Right ventricle myocardium superior (tissue), 1 donor: Measurements from ENCODE around the gene CRYBB2. TPM values are rescaled to one million over a fixed set of nuclear protein-coding genes. Genes with fewer than 3 reads are reported as not detected.
"Not testable (repeated sequence)": the region's sequence is repeated elsewhere in the genome, so short reads cannot be mapped to it uniquely, and the experiment has no call there.

ENCODE experiments used
- ATAC-seq: fragments of 200-7000 bp; cut with Tn5 transposase; one replicate; pipeline ENCODE4 v1.9.1; 2020; ENCODE audit warnings: mild to moderate bottlenecking; ENCODE audit not compliant: poor library complexity
- DNase-seq: peaks from one replicate; pipeline ENCODE4 v3.0.0-alpha.2; 2020
- intact Hi-C: fragments of 100-400 bp; cut with DNase I; formaldehyde crosslinking; loops from one replicate; pipeline ENCODE4 v1.11.2; 2022
- total RNA-seq: library from RNA; stranded (reverse); fragmentation: NEBNext Ultra II Directional; extraction: Animal tissue kit (Norgen Biotek cat#: 25700); gene quantifications from one replicate; pipeline ENCODE4 v1.2.1, GENCODE V29; 2021
- donor health status: DM: no; HTN: yes; CAD: no; lungs with severe emphysema.

CRYBB2 gene
- total RNA-seq, 1 donor from 2014 or later = not detected

- intact Hi-C loops = no loop called here
- DNase-seq (no peak), ATAC-seq (no peak)
Observed at GRCh38 chr22:25219948-25220442, 556 bp downstream of the CRYBB2 start.

DNA sequence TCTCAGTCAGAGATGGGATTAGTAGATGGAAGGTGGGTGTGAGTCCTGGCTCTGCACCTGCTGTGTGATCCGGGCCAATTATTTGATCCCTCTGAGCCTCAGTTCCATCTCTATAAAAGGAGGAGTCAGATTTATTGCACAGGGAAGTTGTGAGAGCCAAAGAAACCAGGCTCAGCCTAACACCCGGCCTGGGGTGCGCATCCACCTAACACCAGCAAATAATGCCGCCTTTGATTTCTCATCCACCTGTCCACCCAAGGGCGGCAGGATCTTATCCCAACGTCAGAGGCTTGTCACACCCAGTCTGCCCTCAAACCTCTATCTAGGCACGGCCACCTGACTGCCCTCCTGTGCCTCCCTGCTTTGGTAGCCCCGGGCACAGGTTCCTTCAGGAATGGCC lies 2.4 kb downstream of the CRYBB2 start:
- DNase-seq (no peak), ATAC-seq (no peak)
- intact Hi-C loops = no loop called here

GRCh38 chr22:25223269-25223850 lies 3.9 kb downstream of the CRYBB2 start:
- ATAC-seq (no peak), DNase-seq (no peak)
- intact Hi-C loops = no loop called here

DNA sequence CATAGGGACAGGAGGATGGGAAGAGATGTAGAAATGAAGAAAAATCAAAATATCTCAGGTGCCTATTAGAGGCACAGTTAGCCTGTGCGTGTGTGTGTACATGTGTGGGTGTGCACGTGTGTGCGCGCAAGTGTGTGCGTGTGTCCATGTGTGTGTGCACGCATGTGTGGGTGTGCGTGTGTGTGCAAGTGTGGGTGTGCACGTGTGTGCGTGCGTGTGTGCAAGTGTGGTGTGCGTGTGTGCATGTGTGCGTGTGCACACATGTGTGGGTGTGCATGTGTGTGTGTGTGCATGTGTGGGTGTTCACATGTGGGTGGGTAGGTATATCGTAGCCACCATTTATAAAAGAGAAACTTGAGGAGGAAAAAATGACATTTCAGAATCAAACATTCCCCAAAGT lies 9.4 kb downstream of the CRYBB2 start:
- intact Hi-C loops = no loop called here
- no peak for DNase-seq

DNA sequence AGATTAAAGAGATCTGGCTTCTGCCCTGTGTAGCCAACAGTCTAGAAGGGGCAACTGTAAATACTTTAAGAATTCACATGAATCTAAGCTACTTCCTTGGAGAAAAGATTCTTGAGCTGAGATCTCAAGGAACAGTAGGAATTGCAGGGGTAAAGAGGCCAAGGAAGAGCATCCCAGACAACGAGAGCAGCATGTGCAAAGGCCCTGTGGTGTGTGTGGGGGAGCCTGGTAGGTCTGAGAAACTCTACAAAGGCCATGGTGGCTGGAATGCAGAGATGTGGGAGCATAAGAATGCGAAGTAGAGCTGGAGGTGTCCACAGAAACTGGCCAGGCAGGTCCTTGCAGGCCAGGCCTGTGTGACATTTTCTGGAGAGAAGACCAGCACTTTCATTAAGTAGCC lies 11.3 kb downstream of the CRYBB2 start:
- ATAC-seq, DNase-seq, intact Hi-C loops: not testable (repeated sequence)

More for the DNA sequence above, 9.4 kb downstream of the CRYBB2 start:
- ATAC-seq = no peak

DNA sequence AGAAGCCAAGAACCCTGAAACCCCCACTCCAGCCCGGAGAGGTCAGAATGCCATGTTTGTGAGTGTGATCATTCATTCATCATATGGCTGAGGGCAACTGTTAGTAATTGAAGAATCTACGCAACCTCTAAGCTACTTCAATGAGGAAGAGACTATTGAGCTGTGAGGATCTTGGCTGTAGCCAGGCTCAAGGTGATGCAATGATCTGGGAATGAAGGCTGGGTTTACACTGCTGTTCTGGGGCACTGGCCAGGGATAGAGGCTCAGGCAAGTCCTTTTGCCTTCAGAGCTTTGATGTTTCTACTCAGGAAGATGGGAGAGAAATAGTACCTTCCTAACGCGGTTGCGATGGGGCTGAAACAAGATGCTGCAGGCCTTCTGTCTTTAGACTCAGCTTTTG lies 12.9 kb downstream of the CRYBB2 start:
- DNase-seq (no peak), ATAC-seq (no peak)
- intact Hi-C loops = no loop called here

DNA sequence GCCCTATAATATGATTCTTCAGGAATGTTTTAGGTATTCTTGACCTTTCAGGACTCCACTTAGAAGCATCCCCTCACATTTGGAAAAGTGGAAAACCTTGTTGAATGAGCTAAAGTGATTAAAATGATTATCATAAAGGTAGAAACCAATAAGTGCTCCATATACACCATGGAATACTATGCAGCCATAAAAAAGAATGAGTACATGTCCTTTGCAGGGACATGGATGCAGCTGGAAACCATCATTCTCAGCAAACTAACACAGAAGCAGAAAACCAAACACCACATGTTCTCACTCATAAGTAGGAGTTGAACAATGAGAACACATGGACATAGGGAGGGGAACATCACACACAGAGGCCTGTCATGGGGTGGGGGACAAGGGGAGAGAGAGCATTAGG lies 14.3 kb downstream of the CRYBB2 start:
- ATAC-seq, intact Hi-C loops, DNase-seq: not testable (repeated sequence)

DNA sequence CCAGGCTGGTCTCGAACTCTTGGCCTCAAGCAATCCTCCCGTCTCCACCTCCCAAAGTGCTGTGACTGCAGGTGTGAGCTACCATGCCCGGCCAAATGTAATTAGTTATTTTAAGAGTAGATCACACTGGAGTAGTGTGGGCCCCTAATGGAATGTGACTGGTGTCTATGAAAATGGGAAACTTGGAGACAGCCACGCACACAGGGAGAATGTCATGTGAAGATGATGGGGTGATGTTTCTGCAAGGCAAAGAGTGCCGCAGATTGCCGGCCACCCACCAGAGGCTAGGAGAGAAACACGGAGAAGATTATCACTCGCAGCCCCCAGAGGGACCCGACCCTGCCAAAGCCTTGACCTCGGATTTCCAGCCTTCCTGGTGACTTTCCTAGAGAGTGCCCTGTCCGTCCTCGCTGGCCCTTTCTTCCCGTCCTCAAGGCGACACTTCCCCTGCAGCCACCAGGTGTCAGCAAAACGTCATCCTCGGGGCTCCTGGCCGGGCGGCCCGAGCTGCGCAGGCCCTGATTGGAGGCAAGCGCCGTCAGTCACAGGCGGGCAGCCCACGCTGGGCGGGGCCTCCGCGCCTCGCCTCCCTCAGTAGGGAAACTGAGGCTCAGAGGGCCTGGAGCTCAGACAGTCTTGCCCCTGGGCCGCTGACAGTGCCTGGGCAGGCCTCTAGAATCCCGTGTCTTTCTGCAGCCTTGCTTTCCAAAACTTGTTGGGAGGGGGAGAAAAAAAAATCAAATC lies 16.3 kb downstream of the CRYBB2 start:
- DNase-seq = peak; percentile 81
- intact Hi-C loops = no loop called here
- ATAC-seq = peak; percentile 95

- intact Hi-C loops = no loop called here
- DNase-seq (no peak), ATAC-seq (no peak)
Observed at GRCh38 chr22:25236417-25236816, 17.0 kb downstream of the CRYBB2 start.

DNA sequence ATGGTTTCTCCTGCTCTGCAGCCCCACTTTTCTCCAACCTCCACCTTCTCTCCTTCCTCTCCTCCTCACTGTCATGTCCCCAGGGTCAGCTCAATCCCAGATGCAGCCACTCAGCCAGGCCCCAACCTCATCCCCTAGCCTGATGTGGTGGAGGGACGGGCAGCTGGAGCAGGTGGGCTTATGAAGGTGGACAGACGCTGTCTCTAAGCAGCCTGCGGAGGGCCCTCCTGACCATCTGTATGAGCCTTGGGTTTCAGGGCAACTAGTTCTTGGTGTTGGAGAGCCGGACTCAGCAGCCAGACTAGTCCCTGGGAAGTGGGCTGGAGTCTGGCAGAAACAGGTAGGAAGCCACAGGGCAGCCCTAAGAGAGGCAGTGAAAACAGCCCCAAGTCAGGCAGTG lies 18.1 kb downstream of the CRYBB2 start:
- intact Hi-C loops = no loop called here
- DNase-seq (no peak), ATAC-seq (no peak)

DNA sequence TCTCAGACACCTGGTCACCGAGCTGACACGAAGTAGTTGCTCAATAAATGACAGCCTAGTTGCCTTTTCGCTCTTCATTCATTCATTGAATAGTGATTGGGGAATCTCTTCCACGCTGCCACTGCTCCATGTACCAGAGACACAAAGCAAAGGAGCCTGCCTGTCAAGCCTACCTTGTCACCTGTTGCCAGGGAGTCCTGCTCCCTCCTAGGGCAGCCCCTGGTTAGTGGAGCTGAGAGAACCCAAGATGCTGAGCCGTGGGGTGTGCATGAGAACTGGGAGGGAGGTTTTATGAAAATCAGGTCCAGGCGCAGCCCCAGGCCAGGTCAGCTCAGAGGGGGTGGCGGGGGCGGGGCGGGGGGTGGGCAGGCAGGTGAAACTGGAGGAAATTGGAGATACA lies 18.6 kb downstream of the CRYBB2 start:
- DNase-seq, ATAC-seq, intact Hi-C loops: not testable (repeated sequence)

GRCh38 chr22:25255169-25255568 lies 35.7 kb downstream of the CRYBB2 start:
- DNase-seq, intact Hi-C loops, ATAC-seq: not testable (repeated sequence)

DNA sequence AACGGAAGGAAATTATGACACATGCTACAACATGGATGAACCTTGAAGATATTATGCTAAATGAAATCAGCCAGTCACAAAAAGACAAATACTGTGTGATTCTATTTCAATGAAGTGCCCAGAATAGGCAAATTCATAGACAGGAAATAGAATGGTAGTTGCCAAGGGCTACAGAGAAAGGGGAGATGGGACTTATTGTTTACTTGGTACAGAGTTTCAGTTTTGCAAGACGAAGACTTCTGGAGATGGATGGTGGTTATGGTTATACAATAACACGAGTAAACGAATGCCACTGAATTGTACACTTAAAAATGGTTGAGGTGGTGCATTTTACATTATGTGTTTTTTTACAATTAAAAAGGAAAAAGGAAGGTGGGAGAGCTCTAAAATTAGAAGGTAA lies 48.1 kb downstream of the CRYBB2 start:
- ATAC-seq, intact Hi-C loops, DNase-seq: not testable (repeated sequence)

GRCh38 chr22:25268902-25269301 lies 49.5 kb downstream of the CRYBB2 start:
- ATAC-seq, DNase-seq, intact Hi-C loops: not testable (repeated sequence)

DNA sequence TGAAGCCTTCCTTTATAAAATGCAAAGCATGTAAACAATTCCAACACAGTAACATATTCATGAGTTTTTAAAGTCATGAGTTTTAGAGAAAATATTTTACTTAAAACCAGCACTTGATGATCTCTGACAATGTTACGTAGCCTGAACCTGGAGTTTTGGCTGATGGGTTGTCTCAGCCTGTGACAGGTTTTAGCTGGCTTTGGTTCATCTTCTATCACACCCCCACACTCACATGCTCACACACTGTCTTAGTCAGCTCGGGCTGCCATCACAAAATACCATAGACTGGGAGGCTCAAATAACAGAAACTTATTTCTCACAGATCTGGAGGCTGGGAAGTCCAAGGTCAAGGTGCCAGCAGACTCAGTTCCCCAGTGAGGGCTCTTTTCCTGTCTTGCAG lies 50.6 kb downstream of the CRYBB2 start:
- DNase-seq, intact Hi-C loops, ATAC-seq: not testable (repeated sequence)

DNA sequence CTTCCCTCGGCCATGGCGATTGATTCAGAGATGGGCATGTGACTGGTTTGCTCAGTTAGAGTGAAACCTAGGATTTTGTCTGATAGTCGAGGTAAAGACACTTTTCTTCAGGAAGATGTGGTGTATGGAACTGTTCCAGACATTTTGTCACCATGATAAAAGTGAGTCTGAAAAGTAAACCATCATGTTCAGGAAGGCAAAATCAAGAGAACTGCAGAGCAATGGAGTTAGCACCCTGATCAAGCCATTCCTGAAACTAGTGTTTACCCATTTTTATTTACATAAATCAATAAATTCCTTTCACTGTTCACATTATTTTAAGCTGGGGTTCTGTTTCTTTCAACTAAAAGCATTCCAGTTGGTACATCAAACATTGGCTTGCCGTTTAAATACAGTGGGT lies 53.8 kb downstream of the CRYBB2 start:
- intact Hi-C loops, ATAC-seq, DNase-seq: not testable (repeated sequence)

DNA sequence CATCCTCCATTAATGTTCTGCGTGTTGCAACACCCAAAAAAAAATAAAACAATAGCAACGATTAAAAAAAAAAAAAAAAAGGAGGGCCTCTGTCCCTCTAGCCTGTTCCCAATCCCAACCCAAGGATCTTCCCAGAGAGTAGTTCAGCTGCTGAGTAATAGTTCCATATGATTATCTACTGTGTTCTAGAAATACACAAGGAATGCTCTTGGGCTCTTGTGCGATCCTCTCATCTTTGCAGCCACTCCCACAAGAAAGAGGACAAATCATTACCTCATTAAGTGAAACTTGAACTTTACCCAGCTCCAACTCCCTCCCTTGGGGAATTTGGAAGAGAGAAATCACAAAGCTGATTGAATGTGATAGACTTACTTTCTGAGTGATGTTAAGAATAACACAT lies 54.5 kb downstream of the CRYBB2 start:
- DNase-seq, ATAC-seq, intact Hi-C loops: not testable (repeated sequence)

GRCh38 chr22:25280118-25280517 lies 60.7 kb downstream of the CRYBB2 start:
- not testable (repeated sequence) for ATAC-seq
- intact Hi-C loops = loop anchor here (10.0 kb wide), 1 partner anchor 305 kb away; no protein-coding TSS in a partner anchor

More at GRCh38 chr22:25280118-25280517, 60.7 kb downstream of the CRYBB2 start:
- not testable (repeated sequence) for DNase-seq
